HG03139 (cell line): ENCODE results near the gene SMCO4.

ENCODE experiments used
- ATAC-seq: cut with Tn5 transposase; IDR thresholded peaks from one replicate; pipeline ENCODE4 v1.9.1; 2021; ENCODE audit not compliant: unreplicated experiment

SMCO4 gene

GRCh38 chr11:93510196-93510873, 32.9 kb downstream of the SMCO4 start:
- ATAC-seq: no peak

- ATAC-seq: no peak
Observed at GRCh38 chr11:93507517-93507916, 35.7 kb downstream of the SMCO4 start.

GRCh38 chr11:93505703-93506102, 37.5 kb downstream of the SMCO4 start:
- no peak for ATAC-seq

- no peak for ATAC-seq
Observed at GRCh38 chr11:93504110-93505095, 38.8 kb downstream of the SMCO4 start.

- ATAC-seq: no peak
Observed at GRCh38 chr11:93501856-93502255, 41.3 kb downstream of the SMCO4 start.

GRCh38 chr11:93500759-93501158, 42.4 kb downstream of the SMCO4 start:
- no peak for ATAC-seq

GRCh38 chr11:93498641-93499040, 44.5 kb downstream of the SMCO4 start:
- no peak for ATAC-seq

- no peak for ATAC-seq
Observed at GRCh38 chr11:93498161-93498560, 45.0 kb downstream of the SMCO4 start.

- no peak for ATAC-seq
Observed at GRCh38 chr11:93497596-93497995, 45.6 kb downstream of the SMCO4 start.

GRCh38 chr11:93494357-93494756, 48.8 kb downstream of the SMCO4 start:
- ATAC-seq: no peak

- ATAC-seq: no peak
Observed at GRCh38 chr11:93493252-93493897, 49.8 kb downstream of the SMCO4 start.

- ATAC-seq: no peak
Observed at GRCh38 chr11:93492464-93493251, 50.5 kb downstream of the SMCO4 start.

GRCh38 chr11:93491973-93492372, 51.2 kb downstream of the SMCO4 start:
- ATAC-seq: no peak

- ATAC-seq: no peak
Observed at GRCh38 chr11:93490996-93491618, 52.1 kb downstream of the SMCO4 start.

- ATAC-seq: no peak
Observed at GRCh38 chr11:93489841-93490240, 53.4 kb downstream of the SMCO4 start.

- no peak for ATAC-seq
Observed at GRCh38 chr11:93487032-93487483, 56.1 kb downstream of the SMCO4 start.

GRCh38 chr11:93485983-93486382, 57.2 kb downstream of the SMCO4 start:
- ATAC-seq: no peak

GRCh38 chr11:93484716-93485115, 58.5 kb downstream of the SMCO4 start:
- no peak for ATAC-seq

- ATAC-seq: no peak
Observed at GRCh38 chr11:93482556-93482955, 60.6 kb downstream of the SMCO4 start.

GRCh38 chr11:93481696-93482095, 61.5 kb downstream of the SMCO4 start:
- ATAC-seq: no peak
